ENCODE results near the gene AK9. TPM values are rescaled to one million over a fixed set of nuclear protein-coding genes. Genes with fewer than 3 reads are reported as not detected.

Gene AK9
- total RNA-seq, 1 experiment from 2014 or later, result 2.3 TPM

DNA sequence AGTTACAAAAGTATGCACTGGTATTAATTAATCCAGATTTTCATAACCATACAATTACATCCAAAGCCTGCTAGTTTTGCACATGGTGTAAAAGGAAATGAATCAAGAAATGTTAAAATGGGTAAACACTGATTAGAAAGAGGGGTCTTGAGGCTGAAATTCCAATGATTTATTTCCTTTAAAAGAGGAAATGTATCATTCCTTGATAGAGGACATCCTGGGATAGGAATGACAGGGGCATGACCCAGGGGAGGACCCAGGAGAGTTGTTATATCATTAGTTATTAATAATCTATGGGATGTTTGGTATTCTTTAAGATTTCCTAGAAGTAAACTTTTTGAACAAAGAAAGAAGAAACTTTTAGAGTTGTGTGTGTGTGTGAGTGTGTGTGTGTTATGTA lies 18.2 kb downstream of the AK9 start:
- no peak for ATAC-seq
- no peak for DNase-seq (ENCODE audit: low read depth, low spot score)
- no peak overlapping the region for H3K27ac ChIP-seq (ENCODE audit: low read length)
- CTCF ChIA-PET, result no interaction called here
- intact Hi-C loops (cut with micrococcal nuclease; ENCODE audit: unreplicated experiment) (no loop called here), in situ Hi-C loops (cut with HindIII; ENCODE audit: low pct_unique_long_range_greater_than_20kb, low sequenced_read_pairs) (no loop called here)
- no TSS peak for BruUV-seq (replicated peaks)
- POLR2A ChIA-PET, result no interaction called here
- H3K9me3 ChIP-seq (ENCODE audit: control insufficient read depth, insufficient read depth, low read depth, low read length), result no peaks in the 10 kb centered on the region
- H3K27me3 ChIP-seq (ENCODE audit: control insufficient read depth, insufficient read depth, low read length), result peaks cover 4% of the 10 kb centered on the region; the same call in 1 of the 2 replicates
- H3K4me1 ChIP-seq (ENCODE audit: control insufficient read depth, insufficient read depth, low read length), result no peaks in the 10 kb centered on the region
- H3K36me3 ChIP-seq (ENCODE audit: control insufficient read depth, insufficient read depth, low read length), result no peaks in the 10 kb centered on the region
- H3K4me3 ChIP-seq (ENCODE audit: low read depth in 2 of 2, low read length in 2 of 2), result no peak overlapping the region
- no peak for TF ChIP-seq SIN3A (IDR thresholded peaks at IDR 0.05; ENCODE audit: borderline replicate concordance, insufficient read depth, low read depth, low read length)
- TF ChIP-seq, protein P1, sequence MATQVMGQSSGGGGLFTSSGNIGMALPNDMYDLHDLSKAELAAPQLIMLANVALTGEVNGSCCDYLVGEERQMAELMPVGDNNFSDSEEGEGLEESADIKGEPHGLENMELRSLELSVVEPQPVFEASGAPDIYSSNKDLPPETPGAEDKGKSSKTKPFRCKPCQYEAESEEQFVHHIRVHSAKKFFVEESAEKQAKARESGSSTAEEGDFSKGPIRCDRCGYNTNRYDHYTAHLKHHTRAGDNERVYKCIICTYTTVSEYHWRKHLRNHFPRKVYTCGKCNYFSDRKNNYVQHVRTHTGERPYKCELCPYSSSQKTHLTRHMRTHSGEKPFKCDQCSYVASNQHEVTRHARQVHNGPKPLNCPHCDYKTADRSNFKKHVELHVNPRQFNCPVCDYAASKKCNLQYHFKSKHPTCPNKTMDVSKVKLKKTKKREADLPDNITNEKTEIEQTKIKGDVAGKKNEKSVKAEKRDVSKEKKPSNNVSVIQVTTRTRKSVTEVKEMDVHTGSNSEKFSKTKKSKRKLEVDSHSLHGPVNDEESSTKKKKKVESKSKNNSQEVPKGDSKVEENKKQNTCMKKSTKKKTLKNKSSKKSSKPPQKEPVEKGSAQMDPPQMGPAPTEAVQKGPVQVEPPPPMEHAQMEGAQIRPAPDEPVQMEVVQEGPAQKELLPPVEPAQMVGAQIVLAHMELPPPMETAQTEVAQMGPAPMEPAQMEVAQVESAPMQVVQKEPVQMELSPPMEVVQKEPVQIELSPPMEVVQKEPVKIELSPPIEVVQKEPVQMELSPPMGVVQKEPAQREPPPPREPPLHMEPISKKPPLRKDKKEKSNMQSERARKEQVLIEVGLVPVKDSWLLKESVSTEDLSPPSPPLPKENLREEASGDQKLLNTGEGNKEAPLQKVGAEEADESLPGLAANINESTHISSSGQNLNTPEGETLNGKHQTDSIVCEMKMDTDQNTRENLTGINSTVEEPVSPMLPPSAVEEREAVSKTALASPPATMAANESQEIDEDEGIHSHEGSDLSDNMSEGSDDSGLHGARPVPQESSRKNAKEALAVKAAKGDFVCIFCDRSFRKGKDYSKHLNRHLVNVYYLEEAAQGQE (IDR thresholded peaks at IDR 0.05; ENCODE audit: insufficient read depth in 1 of 2, low read depth in 2 of 2, low read length in 1 of 2), result no peak
- no peak for TF ChIP-seq POLR2AphosphoS5 (IDR thresholded peaks at IDR 0.05; ENCODE audit: low read depth, low read length)
- TF ChIP-seq TCF7L2 (IDR thresholded peaks at IDR 0.05; ENCODE audit: low read depth, low read length), result no peak
- TF ChIP-seq, protein P2, sequence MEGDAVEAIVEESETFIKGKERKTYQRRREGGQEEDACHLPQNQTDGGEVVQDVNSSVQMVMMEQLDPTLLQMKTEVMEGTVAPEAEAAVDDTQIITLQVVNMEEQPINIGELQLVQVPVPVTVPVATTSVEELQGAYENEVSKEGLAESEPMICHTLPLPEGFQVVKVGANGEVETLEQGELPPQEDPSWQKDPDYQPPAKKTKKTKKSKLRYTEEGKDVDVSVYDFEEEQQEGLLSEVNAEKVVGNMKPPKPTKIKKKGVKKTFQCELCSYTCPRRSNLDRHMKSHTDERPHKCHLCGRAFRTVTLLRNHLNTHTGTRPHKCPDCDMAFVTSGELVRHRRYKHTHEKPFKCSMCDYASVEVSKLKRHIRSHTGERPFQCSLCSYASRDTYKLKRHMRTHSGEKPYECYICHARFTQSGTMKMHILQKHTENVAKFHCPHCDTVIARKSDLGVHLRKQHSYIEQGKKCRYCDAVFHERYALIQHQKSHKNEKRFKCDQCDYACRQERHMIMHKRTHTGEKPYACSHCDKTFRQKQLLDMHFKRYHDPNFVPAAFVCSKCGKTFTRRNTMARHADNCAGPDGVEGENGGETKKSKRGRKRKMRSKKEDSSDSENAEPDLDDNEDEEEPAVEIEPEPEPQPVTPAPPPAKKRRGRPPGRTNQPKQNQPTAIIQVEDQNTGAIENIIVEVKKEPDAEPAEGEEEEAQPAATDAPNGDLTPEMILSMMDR (IDR thresholded peaks at IDR 0.05), result no peak

DNA sequence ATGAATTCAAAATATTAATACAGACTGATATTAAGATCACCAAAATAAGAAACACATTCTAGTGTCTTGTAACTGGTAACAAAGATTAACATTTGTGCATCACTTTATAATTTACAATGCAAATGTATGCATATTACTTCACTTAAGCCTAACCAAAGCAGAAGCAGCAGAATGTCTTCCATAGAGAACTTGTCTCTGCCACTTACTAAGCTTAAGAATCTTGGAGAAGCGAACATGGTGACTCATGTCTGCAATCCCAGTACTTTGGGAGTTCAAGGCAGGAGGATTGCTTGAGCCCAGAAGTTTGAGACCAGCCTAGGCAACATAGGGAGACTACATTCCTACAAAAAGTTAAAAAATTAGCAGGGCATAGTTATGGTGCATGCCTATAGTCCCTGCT lies 18.8 kb downstream of the AK9 start:
- Histone ChIP-seq H3K4me1 (ENCODE audit: control insufficient read depth, insufficient read depth, low read length) (no peaks in the 10 kb centered on the region), H3K27ac (ENCODE audit: low read length) (no peak overlapping the region), H3K9me3 (ENCODE audit: control insufficient read depth, insufficient read depth, low read depth, low read length) (no peaks in the 10 kb centered on the region), H3K27me3 (ENCODE audit: control insufficient read depth, insufficient read depth, low read length) (0 out of 2 replicates have a peak, but pooled peaks cover 2% of the 10 kb centered on the region), H3K36me3 (ENCODE audit: control insufficient read depth, insufficient read depth, low read length) (no peaks in the 10 kb centered on the region), H3K4me3 (ENCODE audit: low read depth in 2 of 2, low read length in 2 of 2) (no peak overlapping the region)
- ChIA-PET CTCF (no interaction called here), POLR2A (interaction anchor here (0.6 kb wide), 1 partner anchor 14 kb away, joined by 3 read pairs; no protein-coding TSS in a partner anchor)
- in situ Hi-C loops (cut with HindIII; ENCODE audit: low pct_unique_long_range_greater_than_20kb, low sequenced_read_pairs), result no loop called here
- TF ChIP-seq, protein P1 (IDR thresholded peaks at IDR 0.05; ENCODE audit: insufficient read depth in 1 of 2, low read depth in 2 of 2, low read length in 1 of 2), result no peak
- TF ChIP-seq, protein P2 (IDR thresholded peaks at IDR 0.05), result no peak
- TF ChIP-seq TCF7L2 (IDR thresholded peaks at IDR 0.05; ENCODE audit: low read depth, low read length) (no peak), SIN3A (IDR thresholded peaks at IDR 0.05; ENCODE audit: borderline replicate concordance, insufficient read depth, low read depth, low read length) (no peak), POLR2AphosphoS5 (IDR thresholded peaks at IDR 0.05; ENCODE audit: low read depth, low read length) (no peak)
- BruUV-seq (replicated peaks), result no TSS peak
- no peak for ATAC-seq
- intact Hi-C loops (cut with micrococcal nuclease; ENCODE audit: unreplicated experiment), result no loop called here
- no peak for DNase-seq (ENCODE audit: low read depth, low spot score)
